Panc1 (cell line): ENCODE measurements around the gene CALB2. TPM values are rescaled to one million over a fixed set of nuclear protein-coding genes. Genes with fewer than 3 reads are reported as not detected.

ENCODE experiments used
- ATAC-seq: fragments of 200-7000 bp; cut with Tn5 transposase; 2 replicates; pipeline ENCODE4 v1.9.1; 2020; ENCODE audit warnings: mild to moderate bottlenecking, moderate library complexity
- BruUV-seq: library from RNA; stranded (reverse); fragments of 400-500 nt; replicated peaks from 2 replicates; lab custom pipeline; 2021; lab: Mats Ljungman, UMichigan
- CTCF ChIA-PET: fragments of 300-600 bp; sonication (Branson Sonifier 250); formaldehyde crosslinking; loops from one replicate; lab custom pipeline; 2022; ENCODE audit warnings: antibody characterized with exemption; lab: Charles Lee
- POLR2A ChIA-PET: fragments of 300-600 bp; sonication (Branson Sonifier 250); formaldehyde crosslinking; loops from one replicate; lab custom pipeline; 2022; ENCODE audit warnings: antibody characterized with exemption; lab: Charles Lee
- DNase-seq: peaks from one replicate; pipeline ENCODE4 v3.0.0-alpha.2; 2010; ENCODE audit warnings: low read depth, low spot score
- H3K27ac ChIP-seq: 2 replicates; pipeline ENCODE4 v1.5.1; 2011; ENCODE audit warnings: mild to moderate bottlenecking, low read length, inconsistent platforms
- H3K27me3 ChIP-seq: fragments of 200-500 bp; sonication (Bioruptor generic); 2 replicates; pipeline ENCODE4 v1.6.0; 2014; ENCODE audit warnings: low read length, inconsistent platforms; ENCODE audit not compliant: control insufficient read depth, insufficient read depth
- H3K36me3 ChIP-seq: fragments of 200-500 bp; sonication (Bioruptor generic); 2 replicates; pipeline ENCODE4 v1.5.1; 2014; ENCODE audit warnings: inconsistent platforms, mild to moderate bottlenecking, low read length, moderate library complexity; ENCODE audit not compliant: control insufficient read depth, insufficient read depth
- H3K4me1 ChIP-seq: 2 replicates; pipeline ENCODE4 v1.5.1; 2011; ENCODE audit warnings: inconsistent platforms, mild to moderate bottlenecking, low read length, moderate library complexity; ENCODE audit not compliant: control insufficient read depth, insufficient read depth
- H3K4me3 ChIP-seq, 2 experiments: 2 replicates each; pipeline ENCODE4 v1.5.1; 2011 to 2012; ENCODE audit warnings: low read depth in 2 of 2, low read length in 2 of 2, mild to moderate bottlenecking in 2 of 2, inconsistent platforms in 1 of 2, moderate library complexity in 1 of 2
- H3K9me3 ChIP-seq: fragments of 200-500 bp; sonication (Bioruptor generic); 2 replicates; pipeline ENCODE4 v1.5.1; 2014; ENCODE audit warnings: low read depth, mild to moderate bottlenecking, inconsistent platforms, low read length, moderate library complexity; ENCODE audit not compliant: control insufficient read depth, insufficient read depth
- POLR2AphosphoS5 ChIP-seq: IDR thresholded peaks from 2 replicates; pipeline ENCODE4 v1.6.1; 2012; ENCODE audit warnings: mild to moderate bottlenecking, low read depth, low read length, moderate library complexity
- REST ChIP-seq, 2 experiments: IDR thresholded peaks; 2 replicates each; pipeline ENCODE4 v1.6.1; 2011 to 2012; ENCODE audit warnings: low read depth in 2 of 2, control low read depth in 1 of 2, low read length in 1 of 2, mild to moderate bottlenecking in 1 of 2, moderate library complexity in 1 of 2; ENCODE audit not compliant: insufficient read depth in 1 of 2
- SIN3A ChIP-seq: IDR thresholded peaks from 2 replicates; pipeline ENCODE4 v1.6.1; 2012; ENCODE audit warnings: low read depth, mild to moderate bottlenecking, low read length, moderate library complexity, borderline replicate concordance; ENCODE audit not compliant: insufficient read depth
- TCF7L2 ChIP-seq: IDR thresholded peaks from 2 replicates; pipeline ENCODE4 v1.6.1; 2011; ENCODE audit warnings: mild to moderate bottlenecking, low read depth, low read length, inconsistent platforms
- in situ Hi-C: cut with HindIII; loops from 2 replicates; pipeline ENCODE4 v1.10.0; 2016; ENCODE audit warnings: low sequenced_read_pairs, low pct_unique_long_range_greater_than_20kb
- intact Hi-C: fragments of 100-400 bp; cut with micrococcal nuclease; formaldehyde crosslinking; loops from one replicate; pipeline ENCODE4 v1.10.0; 2022; ENCODE audit not compliant: unreplicated experiment
- total RNA-seq: library from RNA; stranded (reverse); gene quantifications from one replicate; pipeline ENCODE4 v1.2.1, GENCODE V29; 2021; ENCODE audit not compliant: unreplicated experiment
- TF ChIP-seq, protein P1 (sequence below): fragments of 450-650 bp; IDR thresholded peaks from 2 replicates; pipeline ENCODE4 v1.5.1; 2017; ENCODE audit warnings: mild to moderate bottlenecking

Gene CALB2
- total RNA-seq, 1 experiment from 2014 or later, result 0.59 TPM

DNA sequence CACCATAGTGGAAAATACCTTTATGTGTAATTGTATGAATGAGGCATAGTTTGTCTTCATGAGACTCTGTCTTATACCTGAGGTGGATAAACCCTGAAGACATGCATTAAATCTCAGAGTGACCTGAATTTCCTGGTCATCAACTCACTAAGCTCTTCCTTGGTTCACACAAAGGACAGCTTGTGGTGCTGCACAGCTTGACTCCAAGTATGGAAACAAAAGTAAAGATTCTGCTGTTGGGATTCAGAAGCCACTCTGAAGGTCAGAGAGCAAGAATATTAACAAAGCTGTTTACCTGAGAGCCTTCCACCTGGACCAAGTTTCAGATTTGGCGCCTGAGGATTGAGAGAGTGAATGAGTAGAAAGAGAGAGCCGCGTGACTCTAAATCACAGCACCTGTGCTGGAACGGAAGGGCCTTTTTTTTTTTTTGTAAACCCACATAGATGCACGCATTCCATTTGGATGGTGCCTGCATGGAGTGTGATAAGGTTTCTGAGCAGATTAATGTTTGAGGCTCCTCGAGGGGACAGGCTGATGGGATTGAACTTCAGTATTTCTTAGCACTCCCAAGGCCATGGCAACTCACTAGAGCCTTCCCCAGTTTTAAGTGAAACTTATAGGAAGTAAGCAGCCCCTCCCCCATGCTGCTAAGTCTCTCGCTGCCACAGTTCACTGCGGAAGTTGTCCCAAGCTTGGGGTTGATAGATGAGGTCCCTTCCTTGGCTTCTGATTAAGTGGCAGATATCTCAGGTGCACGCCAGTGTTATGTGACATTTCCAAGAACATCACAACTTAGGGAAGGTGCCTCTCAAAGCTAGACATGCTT, 28.7 kb downstream of the CALB2 start:
- no peak overlapping the region for H3K4me3 ChIP-seq
- BruUV-seq, result no TSS peak
- DNase-seq (no peak), ATAC-seq (no peak)
- TF ChIP-seq SIN3A, result no peak
- no peak for TF ChIP-seq REST (IDR thresholded peaks at IDR 0.05; ENCODE audit: insufficient read depth in 1 of 2, low read depth in 2 of 2, low read length in 1 of 2)
- no peak for TF ChIP-seq POLR2AphosphoS5
- TF ChIP-seq TCF7L2, result no peak
- TF ChIP-seq, protein P1, sequence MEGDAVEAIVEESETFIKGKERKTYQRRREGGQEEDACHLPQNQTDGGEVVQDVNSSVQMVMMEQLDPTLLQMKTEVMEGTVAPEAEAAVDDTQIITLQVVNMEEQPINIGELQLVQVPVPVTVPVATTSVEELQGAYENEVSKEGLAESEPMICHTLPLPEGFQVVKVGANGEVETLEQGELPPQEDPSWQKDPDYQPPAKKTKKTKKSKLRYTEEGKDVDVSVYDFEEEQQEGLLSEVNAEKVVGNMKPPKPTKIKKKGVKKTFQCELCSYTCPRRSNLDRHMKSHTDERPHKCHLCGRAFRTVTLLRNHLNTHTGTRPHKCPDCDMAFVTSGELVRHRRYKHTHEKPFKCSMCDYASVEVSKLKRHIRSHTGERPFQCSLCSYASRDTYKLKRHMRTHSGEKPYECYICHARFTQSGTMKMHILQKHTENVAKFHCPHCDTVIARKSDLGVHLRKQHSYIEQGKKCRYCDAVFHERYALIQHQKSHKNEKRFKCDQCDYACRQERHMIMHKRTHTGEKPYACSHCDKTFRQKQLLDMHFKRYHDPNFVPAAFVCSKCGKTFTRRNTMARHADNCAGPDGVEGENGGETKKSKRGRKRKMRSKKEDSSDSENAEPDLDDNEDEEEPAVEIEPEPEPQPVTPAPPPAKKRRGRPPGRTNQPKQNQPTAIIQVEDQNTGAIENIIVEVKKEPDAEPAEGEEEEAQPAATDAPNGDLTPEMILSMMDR, result no peak
- no peaks in the 10 kb centered on the region for H3K4me1 ChIP-seq
- in situ Hi-C loops, result no loop called here
- intact Hi-C loops, result no loop called here
- H3K27me3 ChIP-seq, result no peaks in the 10 kb centered on the region
- no peak overlapping the region for H3K27ac ChIP-seq
- no peaks in the 10 kb centered on the region for H3K9me3 ChIP-seq
- ChIA-PET CTCF (no interaction called here), POLR2A (no interaction called here)
- H3K36me3 ChIP-seq, result no peaks in the 10 kb centered on the region

DNA sequence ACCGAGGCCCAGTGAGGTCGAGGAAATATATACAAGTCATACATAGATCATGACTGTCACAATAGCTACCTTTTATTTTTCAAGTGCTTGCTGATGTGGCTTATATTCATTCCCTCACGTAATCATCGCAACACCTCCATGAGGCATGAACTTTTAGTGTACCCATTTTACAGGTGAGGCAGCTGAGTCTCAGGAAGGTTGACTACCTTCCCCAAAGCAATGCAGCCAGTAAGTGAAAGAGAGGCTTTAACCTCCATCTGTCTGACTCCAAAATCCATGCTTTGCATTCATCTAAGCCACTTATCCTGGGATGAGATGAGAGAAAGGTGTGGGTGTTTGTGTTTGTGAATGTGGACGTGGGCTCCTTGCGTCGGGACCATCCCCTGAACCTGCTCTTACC, 30.8 kb downstream of the CALB2 start:
- Histone ChIP-seq H3K4me3 (no peak overlapping the region), H3K9me3 (no peaks in the 10 kb centered on the region), H3K27me3 (no peaks in the 10 kb centered on the region), H3K36me3 (no peaks in the 10 kb centered on the region), H3K4me1 (no peaks in the 10 kb centered on the region), H3K27ac (no peak overlapping the region)
- CTCF ChIA-PET, result no interaction called here
- no peak for ATAC-seq
- intact Hi-C loops, result no loop called here
- in situ Hi-C loops, result no loop called here
- BruUV-seq, result no TSS peak
- no peak for DNase-seq
- TF ChIP-seq TCF7L2 (no peak), SIN3A (no peak), REST (IDR thresholded peaks at IDR 0.05; ENCODE audit: insufficient read depth in 1 of 2, low read depth in 2 of 2, low read length in 1 of 2) (no peak), POLR2AphosphoS5 (no peak)
- TF ChIP-seq, protein P1, result no peak
- POLR2A ChIA-PET, result no interaction called here
